ENCODE measurements around the gene HSPA12A. TPM values are rescaled to one million over a fixed set of nuclear protein-coding genes. Genes with fewer than 3 reads are reported as not detected.

Gene HSPA12A
- total RNA-seq, 2 experiments from 2014 or later = 0.49 TPM; not detected in 1

- H3K9me3 Mint-ChIP-seq = peaks cover 13% of the 10 kb centered on the region
- ChIA-PET CTCF (no interaction called here), POLR2A (no interaction called here)
- peaks cover 8 to 13% of the 10 kb centered on the region in 2 experiments for H3K27me3 ChIP-seq (ENCODE audit: control insufficient read depth in 1 of 2, insufficient read depth in 2 of 2, low read length in 2 of 2)
- H3K4me1 ChIP-seq (ENCODE audit: insufficient read depth, low read length) = no peaks in the 10 kb centered on the region
- no peak overlapping the region for H3K4me3 ChIP-seq (ENCODE audit: low read length)
- no peaks in the 10 kb centered on the region for H3K4me1 Mint-ChIP-seq (ENCODE audit: low read depth)
- TF ChIP-seq CTCF (IDR thresholded peaks at IDR 0.05) = no peak
- peaks cover 49% of the 10 kb centered on the region for H3K27me3 Mint-ChIP-seq
- no peak overlapping the region for H3K27ac ChIP-seq (ENCODE audit: low read depth in 1 of 2, low read length in 2 of 2)
- intact Hi-C loops (cut with DNase I, micrococcal nuclease) = no loop called here
- peaks cover 0 to 7% of the 10 kb centered on the region in 2 experiments for H3K9me3 ChIP-seq (ENCODE audit: control insufficient read depth in 1 of 2, insufficient read depth in 1 of 2, low read length in 2 of 2)
- H3K4me3 Mint-ChIP-seq = no peak overlapping the region
- DNase-seq = no peak
- ATAC-seq (ENCODE audit: poor library complexity) = no peak
- no peaks in the 10 kb centered on the region for H3K36me3 ChIP-seq (ENCODE audit: insufficient read depth, low read length)
- H3K36me3 Mint-ChIP-seq (ENCODE audit: low read depth) = no peaks in the 10 kb centered on the region
- no peak overlapping the region for H3K27ac Mint-ChIP-seq
Measured at GRCh38 chr10:116653885-116654284, 88.5 kb downstream of the HSPA12A start.

- H3K9me3 ChIP-seq (ENCODE audit: control insufficient read depth in 1 of 2, insufficient read depth in 1 of 2, low read length in 2 of 2) = peaks cover 6 to 7% of the 10 kb centered on the region in 2 experiments
- H3K36me3 ChIP-seq (ENCODE audit: insufficient read depth, low read length) = no peaks in the 10 kb centered on the region
- peaks cover 30% of the 10 kb centered on the region for H3K27me3 Mint-ChIP-seq
- ChIA-PET CTCF (no interaction called here), POLR2A (no interaction called here)
- peaks cover under 1% of the 10 kb centered on the region in 2 experiments for H3K27me3 ChIP-seq (ENCODE audit: control insufficient read depth in 1 of 2, insufficient read depth in 2 of 2, low read length in 2 of 2)
- no peaks in the 10 kb centered on the region for H3K4me1 ChIP-seq (ENCODE audit: insufficient read depth, low read length)
- H3K27ac ChIP-seq (ENCODE audit: low read depth in 1 of 2, low read length in 2 of 2) = no peak overlapping the region
- H3K4me1 Mint-ChIP-seq (ENCODE audit: low read depth) = no peaks in the 10 kb centered on the region
- no peak overlapping the region for H3K4me3 Mint-ChIP-seq
- TF ChIP-seq CTCF (IDR thresholded peaks at IDR 0.05) = no peak
- peaks cover 14% of the 10 kb centered on the region for H3K9me3 Mint-ChIP-seq
- no peak overlapping the region for H3K27ac Mint-ChIP-seq
- H3K4me3 ChIP-seq (ENCODE audit: low read length) = no peak overlapping the region
- intact Hi-C loops (cut with DNase I, micrococcal nuclease) = no loop called here
- no peak for DNase-seq
- H3K36me3 Mint-ChIP-seq (ENCODE audit: low read depth) = no peaks in the 10 kb centered on the region
- no peak for ATAC-seq (ENCODE audit: poor library complexity)
Measured at GRCh38 chr10:116648903-116649302, 93.5 kb downstream of the HSPA12A start.

GRCh38 chr10:116646502-116646901, 95.9 kb downstream of the HSPA12A start:
- no peak for DNase-seq
- intact Hi-C loops (cut with DNase I, micrococcal nuclease) = no loop called here
- H3K27me3 ChIP-seq (ENCODE audit: control insufficient read depth in 1 of 2, insufficient read depth in 2 of 2, low read length in 2 of 2) = peaks cover 0 to 8% of the 10 kb centered on the region in 2 experiments
- Mint-ChIP-seq H3K4me3 (no peak overlapping the region), H3K4me1 (ENCODE audit: low read depth) (no peaks in the 10 kb centered on the region), H3K27ac (no peak overlapping the region), H3K36me3 (ENCODE audit: low read depth) (no peaks in the 10 kb centered on the region), H3K9me3 (peaks cover 14% of the 10 kb centered on the region), H3K27me3 (peaks cover 33% of the 10 kb centered on the region)
- no peak for ATAC-seq (ENCODE audit: poor library complexity)
- TF ChIP-seq CTCF (IDR thresholded peaks at IDR 0.05) = no peak
- no peak overlapping the region for H3K4me3 ChIP-seq (ENCODE audit: low read length)
- ChIA-PET POLR2A (no interaction called here), CTCF (no interaction called here)
- H3K27ac ChIP-seq (ENCODE audit: low read depth in 1 of 2, low read length in 2 of 2) = no peak overlapping the region
- no peaks in the 10 kb centered on the region for H3K36me3 ChIP-seq (ENCODE audit: insufficient read depth, low read length)
- no peaks in the 10 kb centered on the region for H3K4me1 ChIP-seq (ENCODE audit: insufficient read depth, low read length)
- H3K9me3 ChIP-seq (ENCODE audit: control insufficient read depth in 1 of 2, insufficient read depth in 1 of 2, low read length in 2 of 2) = peaks cover 6 to 7% of the 10 kb centered on the region in 2 experiments

All from CD4-positive, alpha-beta T cell (primary cell).